ENCODE data around the gene PI4KA.
"Not testable (repeated sequence)": the region's sequence is repeated elsewhere in the genome, so short reads cannot be mapped to it uniquely, and the experiment has no call there.

GRCh38 chr22:20839354-20839753, 19.3 kb downstream of the PI4KA start:
- not testable (repeated sequence) for TF ChIP-seq EZH2phosphoT487, CTCF (IDR thresholded peaks at IDR 0.05)

All from neural progenitor cell (in vitro differentiated cells).